ENCODE data around the gene FOXS1.

Gene FOXS1

GRCh38 chr20:31845300-31845863, at the start of gene FOXS1:
Gene FOXS1 (minus strand): TSS chr20:31845604. CDS start chr20:31845542, 62 bp downstream.
- DNase-seq: peak in 8 of 42 donors; percentile 12 to 57 (median 24)
- intact Hi-C loops (cut with DNase I): no loop called here

- no peak for DNase-seq
- intact Hi-C loops (cut with DNase I): no loop called here
These were observed 45.2 kb upstream of the FOXS1 start for GRCh38 chr20:31890646-31891045.

DNA sequence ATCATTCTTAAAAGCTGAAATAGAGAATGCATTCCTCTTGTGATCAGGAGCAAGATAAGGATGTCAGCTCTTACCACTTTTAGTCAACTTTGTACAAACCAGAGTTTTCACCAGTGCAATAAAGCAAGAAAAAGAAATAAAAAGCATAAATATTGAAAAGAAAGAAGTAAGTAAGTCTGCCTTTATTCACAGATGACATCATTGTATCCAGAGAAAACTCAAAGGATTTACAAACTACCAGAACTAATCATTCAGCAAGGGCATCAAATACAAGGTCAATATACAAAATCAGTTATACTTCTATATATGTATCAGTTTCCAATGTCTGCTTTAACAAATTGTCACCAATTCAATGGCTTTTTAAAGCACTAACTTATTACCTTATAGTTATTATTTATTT, 38.4 kb upstream of the FOXS1 start:
- intact Hi-C loops (cut with DNase I): no loop called here
- no peak for DNase-seq

- intact Hi-C loops (cut with DNase I): no loop called here
- DNase-seq: no peak
These were observed 36.5 kb upstream of the FOXS1 start for GRCh38 chr20:31881945-31882344.

- DNase-seq: peak; percentile 90 to 98 (median 95)
- intact Hi-C loops (cut with DNase I): no loop called here
These were observed 34.0 kb upstream of the FOXS1 start for GRCh38 chr20:31879143-31879987.

- intact Hi-C loops (cut with DNase I): no loop called here
- DNase-seq: no peak
These were observed 32.3 kb upstream of the FOXS1 start for GRCh38 chr20:31877684-31878083.

- intact Hi-C loops (cut with DNase I): no loop called here
- no peak for DNase-seq
These were observed 30.3 kb upstream of the FOXS1 start for GRCh38 chr20:31875671-31876070.

DNA sequence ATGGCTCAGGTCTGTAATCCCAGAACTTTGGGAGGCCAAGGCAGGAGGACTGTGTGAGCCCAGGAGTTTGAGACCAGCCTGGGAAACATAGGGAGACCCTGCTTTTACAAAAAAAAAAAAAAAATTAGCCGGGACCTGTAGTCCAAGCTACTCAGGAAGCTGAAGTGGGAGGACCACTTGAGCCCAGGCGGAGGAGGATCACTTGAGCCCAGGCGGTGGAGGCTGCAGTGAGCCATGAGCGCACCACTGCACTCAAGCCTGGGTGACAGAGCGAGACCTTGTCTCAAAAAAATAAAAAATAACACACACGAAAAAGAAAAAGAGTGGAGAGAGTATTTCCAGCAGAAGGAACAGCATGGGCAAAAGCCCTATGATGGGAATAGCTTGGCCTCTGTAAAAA, 27.0 kb upstream of the FOXS1 start:
- DNase-seq: no peak
- intact Hi-C loops (cut with DNase I): no loop called here

GRCh38 chr20:31871618-31871954, 26.2 kb upstream of the FOXS1 start:
- DNase-seq: no peak
- intact Hi-C loops (cut with DNase I): no loop called here

DNA sequence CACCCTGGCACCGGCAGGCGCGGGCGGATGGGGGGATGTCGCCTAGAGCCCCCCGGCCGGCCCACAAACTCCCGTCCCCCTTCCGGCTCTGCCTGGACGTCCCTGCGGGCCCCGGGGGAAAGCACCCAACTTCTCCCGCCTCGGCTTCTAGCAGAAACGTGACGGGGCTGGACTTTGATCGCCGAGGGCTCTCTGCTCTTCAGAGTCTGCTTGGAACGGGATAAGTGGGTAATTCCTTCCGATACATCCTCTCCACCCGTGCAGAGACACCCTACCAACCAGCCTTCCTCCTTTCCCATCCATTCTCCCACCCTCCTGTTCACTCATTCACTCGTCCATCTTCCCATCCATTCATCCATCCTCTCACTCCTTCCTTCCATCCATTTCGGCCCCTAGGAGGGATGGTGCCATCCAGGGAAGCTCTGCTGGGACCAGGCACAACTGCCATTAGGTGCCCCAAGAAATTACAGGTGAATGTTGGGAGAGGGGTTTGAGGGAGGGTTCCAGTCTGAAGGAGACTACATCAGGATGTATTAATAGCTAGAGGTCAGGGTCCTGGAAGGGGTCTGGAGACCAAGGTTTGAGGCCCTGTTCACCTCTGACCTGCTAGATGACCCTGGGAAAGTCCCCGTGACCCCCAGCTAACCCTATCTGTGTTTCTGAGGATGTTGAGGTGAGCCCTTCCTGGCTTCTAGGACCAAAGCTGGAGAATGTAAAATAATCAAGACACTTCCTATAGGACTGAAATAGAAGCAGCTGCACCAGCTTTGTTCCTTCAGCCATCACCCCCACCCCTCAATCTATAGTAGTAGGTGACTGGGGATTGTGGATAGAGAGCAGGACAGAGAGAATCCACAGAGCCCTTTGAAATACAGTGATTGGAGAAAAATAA, 25.6 kb upstream of the FOXS1 start:
- DNase-seq: peak in 1 of 42 donors; percentile 32
- intact Hi-C loops (cut with DNase I): no loop called here

GRCh38 chr20:31869942-31870725, 24.7 kb upstream of the FOXS1 start, which contains the start of the genes DUSP15 and TTLL9:
Gene DUSP15 (minus strand): TSS chr20:31870527. CDS start chr20:31870337, 190 bp downstream.
Gene TTLL9 (plus strand): TSS chr20:31870634. CDS start chr20:31871127, 493 bp downstream.
- intact Hi-C loops (cut with DNase I): no loop called here
- peak; percentile 44 to 91 (median 82) for DNase-seq

DNA sequence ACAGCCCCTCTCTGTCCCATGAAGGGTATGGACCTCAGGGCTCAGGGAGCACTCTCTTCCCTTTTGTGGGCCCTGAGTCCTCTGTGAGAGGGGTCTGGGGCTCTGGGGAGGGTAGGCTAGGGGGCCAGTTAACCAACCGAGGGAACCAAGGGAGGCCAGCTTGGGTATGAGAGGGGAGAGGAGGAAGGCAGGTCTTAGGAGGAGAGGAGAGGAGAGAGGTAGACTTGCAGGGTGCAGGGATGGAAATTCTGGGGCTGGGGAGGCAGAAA, 24.2 kb upstream of the FOXS1 start:
- no peak for DNase-seq
- intact Hi-C loops (cut with DNase I): no loop called here

DNA sequence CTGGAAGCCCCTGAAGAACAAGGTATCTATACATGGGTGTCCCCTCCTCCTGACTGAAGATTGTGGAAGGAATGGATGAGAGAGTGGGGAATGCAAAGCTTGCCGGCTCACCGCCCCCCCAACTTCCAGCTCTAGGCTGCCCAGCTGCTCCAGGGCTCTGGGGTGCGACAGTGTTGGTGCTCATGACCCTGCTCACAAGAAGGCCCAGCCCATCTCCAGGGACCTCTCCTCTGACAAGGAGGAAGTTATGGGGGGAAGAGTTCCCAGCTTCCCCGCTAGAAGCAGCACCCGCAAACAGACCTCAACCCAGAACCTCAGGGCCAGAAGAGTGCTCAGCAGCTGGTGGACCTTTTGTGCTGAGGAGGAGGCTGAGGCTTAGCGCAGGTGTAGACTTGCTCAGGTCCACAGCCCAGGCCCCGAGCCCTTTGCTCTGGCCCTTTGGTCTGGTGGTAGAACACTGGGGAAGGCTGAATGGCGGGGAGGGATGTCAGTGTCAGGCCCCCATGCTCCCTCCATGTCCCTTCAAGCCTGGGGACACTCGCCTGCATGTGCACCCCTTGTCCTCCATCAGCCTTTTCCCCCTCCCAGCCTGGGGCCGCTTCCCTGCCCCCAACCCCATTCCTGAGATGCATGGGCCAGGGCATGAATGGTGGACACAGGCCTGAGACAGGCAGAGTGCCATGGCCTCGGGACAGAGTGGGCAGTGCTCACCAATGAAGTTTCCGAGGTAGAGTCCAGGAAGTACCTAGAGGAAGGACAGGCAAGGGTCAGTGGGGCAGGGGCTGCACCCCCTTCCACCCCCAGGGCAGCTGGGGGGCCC, 23.7 kb upstream of the FOXS1 start:
- DNase-seq: peak in 1 of 42 donors; percentile 8
- intact Hi-C loops (cut with DNase I): no loop called here

DNA sequence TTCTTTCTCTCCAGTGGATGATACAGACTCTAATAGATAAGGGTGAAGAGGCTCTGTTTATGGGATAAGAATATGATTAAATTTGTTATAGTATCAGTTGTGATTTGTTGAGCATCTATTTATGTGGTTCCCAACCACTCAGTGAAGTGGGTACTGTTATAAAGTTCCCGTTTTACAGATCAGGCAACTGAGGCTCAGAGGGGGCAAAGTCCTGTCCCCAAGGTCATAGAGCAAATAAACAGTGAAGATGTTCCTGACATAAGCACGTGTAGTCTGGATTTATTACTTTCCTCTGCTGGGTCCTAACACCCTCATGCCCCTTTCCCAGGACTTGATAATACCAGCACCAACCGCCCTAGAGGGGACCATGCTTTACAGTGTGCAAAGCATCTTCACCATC, 20.8 kb upstream of the FOXS1 start:
- intact Hi-C loops (cut with DNase I): no loop called here
- peak in 1 of 42 donors; percentile 6 for DNase-seq

DNA sequence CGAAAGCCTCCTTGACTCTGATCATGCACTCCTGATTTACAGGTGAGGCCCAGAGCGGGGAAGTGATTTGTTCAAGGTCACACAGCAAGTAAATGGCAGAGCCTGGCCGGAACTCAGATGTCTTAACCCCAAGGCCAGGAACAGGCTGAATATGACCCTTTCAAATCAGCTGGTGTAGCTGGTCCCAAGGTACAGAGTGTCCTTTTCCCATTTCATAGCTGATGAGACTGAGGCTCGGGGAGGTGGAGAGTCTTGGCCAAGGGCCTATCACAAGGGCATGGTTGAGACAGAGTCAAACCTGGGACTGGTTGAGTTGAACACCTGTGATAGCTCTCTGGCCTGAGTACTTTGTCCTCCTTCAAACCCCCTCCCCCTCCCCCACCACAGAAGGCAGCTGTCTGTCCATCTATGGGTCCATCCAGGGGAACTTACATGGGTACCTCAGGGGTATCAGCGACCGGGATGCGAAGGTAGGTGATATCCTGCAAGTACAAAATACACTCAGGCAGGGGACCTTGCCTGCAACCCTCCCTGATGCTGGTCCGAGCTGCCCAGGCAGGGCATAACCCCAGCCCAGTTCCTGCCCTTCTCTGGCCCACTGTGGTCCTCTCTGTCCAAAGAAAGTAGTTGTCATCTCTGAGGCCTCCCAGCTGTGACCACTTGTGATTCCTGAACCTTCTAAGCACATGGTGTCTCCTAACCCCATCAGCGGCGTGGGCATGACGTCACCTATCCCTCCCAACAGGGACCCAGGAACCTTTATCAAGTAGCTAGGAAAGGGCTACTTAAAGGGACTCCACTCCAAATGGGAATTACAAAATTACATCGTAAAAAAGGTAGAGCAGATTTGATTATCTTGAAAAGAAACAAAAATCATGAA, 19.4 kb upstream of the FOXS1 start:
- intact Hi-C loops (cut with DNase I): no loop called here

GRCh38 chr20:31863296-31864085, 18.1 kb upstream of the FOXS1 start:
- peak in 6 of 42 donors; percentile 6 to 31 (median 13) for DNase-seq
- intact Hi-C loops (cut with DNase I): no loop called here

More for the DNA sequence above, 19.4 kb upstream of the FOXS1 start:
- DNase-seq: peak in 5 of 42 donors; percentile 7 to 38 (median 21)
